GM23338 (cell line): ENCODE results near the gene NPEPL1. TPM values are rescaled to one million over a fixed set of nuclear protein-coding genes. Genes with fewer than 3 reads are reported as not detected.

Experiments used
- ATAC-seq: fragments of 200-7000 bp; cut with Tn5 transposase; 3 replicates; pipeline ENCODE4 v1.9.1; 2020
- DNase-seq: peaks from one replicate; pipeline ENCODE4 v3.0.0-alpha.2; 2015; ENCODE audit warnings: low spot score
- H2AFZ ChIP-seq: fragments of 200-600 bp; sonication (generic); 2 replicates; pipeline ENCODE4 v1.8.0; 2016; ENCODE audit warnings: antibody characterized with exemption, mild to moderate bottlenecking, moderate library complexity
- H3F3A ChIP-seq: fragments of 200-600 bp; sonication (generic); replicated peaks from 2 replicates; pipeline ENCODE4 v1.8.0; 2017; ENCODE audit warnings: antibody characterized with exemption, mixed run types, low read depth
- H3K27ac ChIP-seq: fragments of 200-600 bp; sonication (generic); 2 replicates; pipeline ENCODE4 v1.6.1; 2016; ENCODE audit warnings: low read depth
- H3K27me3 ChIP-seq: fragments of 200-600 bp; sonication (generic); 2 replicates; pipeline ENCODE4 v1.8.0; 2016; ENCODE audit warnings: mild to moderate bottlenecking, mixed run types, moderate library complexity; ENCODE audit not compliant: insufficient read depth
- H3K36me3 ChIP-seq: fragments of 200-600 bp; sonication (generic); 2 replicates; pipeline ENCODE4 v1.8.0; 2016; ENCODE audit warnings: mild to moderate bottlenecking; ENCODE audit not compliant: insufficient read depth
- H3K4me1 ChIP-seq: fragments of 200-600 bp; sonication (generic); 2 replicates; pipeline ENCODE4 v1.8.0; 2016; ENCODE audit warnings: mild to moderate bottlenecking, moderate library complexity; ENCODE audit not compliant: insufficient read depth
- H3K4me2 ChIP-seq: fragments of 200-600 bp; sonication (generic); 2 replicates; pipeline ENCODE4 v1.7.1; 2017; ENCODE audit warnings: mixed run types
- H3K4me3 ChIP-seq: fragments of 200-600 bp; sonication (generic); 2 replicates; pipeline ENCODE4 v1.6.1; 2016; ENCODE audit warnings: mixed run types
- H3K79me2 ChIP-seq: fragments of 200-600 bp; sonication (generic); replicated peaks from 2 replicates; pipeline ENCODE4 v1.8.0; 2017; ENCODE audit warnings: mild to moderate bottlenecking; ENCODE audit not compliant: insufficient read depth
- H3K9me2 ChIP-seq: fragments of 200-600 bp; sonication (generic); 2 replicates; pipeline ENCODE4 v1.8.0; 2017; ENCODE audit not compliant: insufficient read depth
- H4K20me1 ChIP-seq: fragments of 200-600 bp; sonication (generic); replicated peaks from 2 replicates; pipeline ENCODE4 v1.8.0; 2017; ENCODE audit warnings: mild to moderate bottlenecking; ENCODE audit not compliant: insufficient read depth
- H3K27ac Mint-ChIP-seq: 2 replicates; pipeline ENCODE4 v1.8.0; 2020; ENCODE audit warnings: inconsistent platforms, mild to moderate bottlenecking, moderate library complexity, mixed read lengths
- H3K27me3 Mint-ChIP-seq: 3 replicates; pipeline ENCODE4 v1.8.0; 2022; ENCODE audit warnings: low read depth, mild to moderate bottlenecking, moderate library complexity, mixed read lengths, inconsistent platforms; ENCODE audit not compliant: insufficient read depth, poor library complexity
- H3K36me3 Mint-ChIP-seq: 3 replicates; pipeline ENCODE4 v1.8.0; 2021; ENCODE audit warnings: low read depth, mild to moderate bottlenecking, inconsistent platforms, moderate library complexity, mixed read lengths
- H3K4me1 Mint-ChIP-seq: 3 replicates; pipeline ENCODE4 v1.8.0; 2020; ENCODE audit warnings: mild to moderate bottlenecking, inconsistent platforms, mixed read lengths
- H3K4me3 Mint-ChIP-seq: 3 replicates; pipeline ENCODE4 v1.8.0; 2021; ENCODE audit warnings: moderate library complexity, mild to moderate bottlenecking, inconsistent platforms, mixed read lengths
- H3K9me3 Mint-ChIP-seq: 3 replicates; pipeline ENCODE4 v1.8.0; 2020; ENCODE audit warnings: moderate library complexity, mild to moderate bottlenecking, inconsistent platforms, mixed read lengths
- CREB1 ChIP-seq: fragments of 250-450 bp; sonication (Bioruptor Pico); IDR thresholded peaks from 2 replicates; pipeline ENCODE4 v1.5.0; 2020; ENCODE audit warnings: low read depth, mild to moderate bottlenecking, moderate library complexity
- EZH2 ChIP-seq: fragments of 200-600 bp; sonication (generic); IDR thresholded peaks from one replicate; pipeline ENCODE4 v1.8.0; 2017; ENCODE audit warnings: antibody characterized with exemption, mild to moderate bottlenecking, low read depth; ENCODE audit not compliant: unreplicated experiment
- EZH2phosphoT487 ChIP-seq: fragments of 200-600 bp; sonication (generic); IDR thresholded peaks from one replicate; pipeline ENCODE4 v1.8.1; 2018; ENCODE audit warnings: antibody characterized with exemption; ENCODE audit not compliant: unreplicated experiment
- JUNB ChIP-seq: IDR thresholded peaks from one replicate; pipeline ENCODE4 v1.6.1; 2016; ENCODE audit warnings: antibody characterized with exemption; ENCODE audit not compliant: unreplicated experiment
- NANOG ChIP-seq: IDR thresholded peaks from 2 replicates; pipeline ENCODE4 v1.6.1; 2016; ENCODE audit warnings: antibody characterized with exemption, borderline replicate concordance
- POLR2AphosphoS5 ChIP-seq: IDR thresholded peaks from 2 replicates; pipeline ENCODE4 v1.6.1; 2016; ENCODE audit warnings: antibody characterized with exemption, low read depth
- STAT1 ChIP-seq: IDR thresholded peaks from one replicate; pipeline ENCODE4 v1.6.1; 2016; ENCODE audit warnings: antibody characterized with exemption; ENCODE audit not compliant: unreplicated experiment
- ZNF114 ChIP-seq: fragments of 250-450 bp; sonication (Bioruptor Pico); IDR thresholded peaks from 2 replicates; pipeline ENCODE4 v1.5.0; 2020; ENCODE audit warnings: mild to moderate bottlenecking, moderate library complexity
- ZNF331 ChIP-seq: fragments of 250-450 bp; sonication (Bioruptor Pico); IDR thresholded peaks from 2 replicates; pipeline ENCODE4 v1.5.0; 2020; ENCODE audit warnings: low read depth, mild to moderate bottlenecking, moderate library complexity
- polyA plus RNA-seq: library from polyadenylated mRNA; unstranded; fragments of >200 nt; fragmentation: Nextera tagmentation; extraction: Ambion mirVana; gene quantifications from 2 replicates; pipeline ENCODE4 v1.2.1, GENCODE V29; 2016
- total RNA-seq: library from RNA; depleted of rRNA; stranded (reverse); fragments of >200 nt; shearing (Covaris generic); gene quantifications from 2 replicates; pipeline ENCODE4 v1.2.3, GENCODE V29; 2014
- TF ChIP-seq, protein P1 (sequence below): IDR thresholded peaks from 2 replicates; pipeline ENCODE4 v1.6.1; 2016; ENCODE audit warnings: antibody characterized with exemption
- TF ChIP-seq, protein P2 (sequence below): fragments of 250-450 bp; sonication (Bioruptor Pico); IDR thresholded peaks from 2 replicates; pipeline ENCODE4 v1.5.0; 2020; ENCODE audit warnings: mild to moderate bottlenecking, moderate library complexity
- TF ChIP-seq, protein P3 (sequence below), 2 experiments: fragments of 200-600 bp in 1 of 2; sonication (generic) in 1 of 2; conservative IDR thresholded peaks; 2 replicates each; pipeline versions ENCODE4 v1.5.1 to v1.6.1; 2016 to 2017; ENCODE audit warnings: antibody characterized with exemption in 2 of 2, low read depth in 2 of 2, mild to moderate bottlenecking in 2 of 2, moderate library complexity in 1 of 2
- TF ChIP-seq, protein P4 (sequence below): IDR thresholded peaks from one replicate; pipeline ENCODE4 v1.6.1; 2018; ENCODE audit warnings: antibody characterized with exemption; ENCODE audit not compliant: unreplicated experiment

The NPEPL1 gene
- total and polyA plus RNA-seq, 2 experiments from 2014 or later, result 23.5 to 30.0 TPM

DNA sequence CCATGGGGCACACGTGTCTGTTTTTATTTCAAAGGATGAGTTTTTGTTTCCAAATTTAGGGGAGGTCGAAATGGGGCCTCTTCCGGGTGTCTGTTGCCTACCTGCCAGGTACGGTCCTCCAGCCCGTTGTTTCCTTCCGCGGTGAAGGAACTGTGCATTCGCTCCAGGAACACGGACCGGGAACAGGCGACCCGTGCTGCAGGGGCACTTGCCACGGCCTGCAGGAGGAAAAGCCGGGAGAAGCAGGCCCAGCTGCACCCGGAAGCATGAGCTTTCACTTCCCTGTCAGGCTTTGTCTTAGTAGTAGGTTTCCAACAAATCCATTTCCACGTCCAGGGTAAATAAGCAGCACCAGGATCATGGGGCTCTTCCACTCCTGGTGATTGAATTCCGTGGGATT is 17.0 kb upstream of the NPEPL1 start:
- Histone ChIP-seq H2AFZ (no peak overlapping the region), H3K79me2 (peaks cover 18% of the 10 kb centered on the region; the same call in 1 of the 2 replicates), H3F3A (peaks cover 5% of the 10 kb centered on the region; the same call in 1 of the 2 replicates), H3K4me2 (no peak overlapping the region), H3K4me3 (no peak overlapping the region), H3K27me3 (no peaks in the 10 kb centered on the region), H3K27ac (0 out of 2 replicates have a peak overlapping the region, but pooled peaks have one; percentile 64), H4K20me1 (no peaks in the 10 kb centered on the region), H3K4me1 (peaks cover 14% of the 10 kb centered on the region), H3K9me2 (no peaks in the 10 kb centered on the region), H3K36me3 (peaks cover 20% of the 10 kb centered on the region)
- TF ChIP-seq, protein P1, sequence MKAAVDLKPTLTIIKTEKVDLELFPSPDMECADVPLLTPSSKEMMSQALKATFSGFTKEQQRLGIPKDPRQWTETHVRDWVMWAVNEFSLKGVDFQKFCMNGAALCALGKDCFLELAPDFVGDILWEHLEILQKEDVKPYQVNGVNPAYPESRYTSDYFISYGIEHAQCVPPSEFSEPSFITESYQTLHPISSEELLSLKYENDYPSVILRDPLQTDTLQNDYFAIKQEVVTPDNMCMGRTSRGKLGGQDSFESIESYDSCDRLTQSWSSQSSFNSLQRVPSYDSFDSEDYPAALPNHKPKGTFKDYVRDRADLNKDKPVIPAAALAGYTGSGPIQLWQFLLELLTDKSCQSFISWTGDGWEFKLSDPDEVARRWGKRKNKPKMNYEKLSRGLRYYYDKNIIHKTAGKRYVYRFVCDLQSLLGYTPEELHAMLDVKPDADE, result no peak
- TF ChIP-seq ZNF331 (CRISPR knock-in tag) (no peak), JUNB (no peak), EZH2phosphoT487 (no peak), ZNF114 (no peak), NANOG (no peak), EZH2 (no peak), STAT1 (no peak), POLR2AphosphoS5 (no peak), CREB1 (CRISPR knock-in tag) (no peak)
- TF ChIP-seq, protein P2, sequence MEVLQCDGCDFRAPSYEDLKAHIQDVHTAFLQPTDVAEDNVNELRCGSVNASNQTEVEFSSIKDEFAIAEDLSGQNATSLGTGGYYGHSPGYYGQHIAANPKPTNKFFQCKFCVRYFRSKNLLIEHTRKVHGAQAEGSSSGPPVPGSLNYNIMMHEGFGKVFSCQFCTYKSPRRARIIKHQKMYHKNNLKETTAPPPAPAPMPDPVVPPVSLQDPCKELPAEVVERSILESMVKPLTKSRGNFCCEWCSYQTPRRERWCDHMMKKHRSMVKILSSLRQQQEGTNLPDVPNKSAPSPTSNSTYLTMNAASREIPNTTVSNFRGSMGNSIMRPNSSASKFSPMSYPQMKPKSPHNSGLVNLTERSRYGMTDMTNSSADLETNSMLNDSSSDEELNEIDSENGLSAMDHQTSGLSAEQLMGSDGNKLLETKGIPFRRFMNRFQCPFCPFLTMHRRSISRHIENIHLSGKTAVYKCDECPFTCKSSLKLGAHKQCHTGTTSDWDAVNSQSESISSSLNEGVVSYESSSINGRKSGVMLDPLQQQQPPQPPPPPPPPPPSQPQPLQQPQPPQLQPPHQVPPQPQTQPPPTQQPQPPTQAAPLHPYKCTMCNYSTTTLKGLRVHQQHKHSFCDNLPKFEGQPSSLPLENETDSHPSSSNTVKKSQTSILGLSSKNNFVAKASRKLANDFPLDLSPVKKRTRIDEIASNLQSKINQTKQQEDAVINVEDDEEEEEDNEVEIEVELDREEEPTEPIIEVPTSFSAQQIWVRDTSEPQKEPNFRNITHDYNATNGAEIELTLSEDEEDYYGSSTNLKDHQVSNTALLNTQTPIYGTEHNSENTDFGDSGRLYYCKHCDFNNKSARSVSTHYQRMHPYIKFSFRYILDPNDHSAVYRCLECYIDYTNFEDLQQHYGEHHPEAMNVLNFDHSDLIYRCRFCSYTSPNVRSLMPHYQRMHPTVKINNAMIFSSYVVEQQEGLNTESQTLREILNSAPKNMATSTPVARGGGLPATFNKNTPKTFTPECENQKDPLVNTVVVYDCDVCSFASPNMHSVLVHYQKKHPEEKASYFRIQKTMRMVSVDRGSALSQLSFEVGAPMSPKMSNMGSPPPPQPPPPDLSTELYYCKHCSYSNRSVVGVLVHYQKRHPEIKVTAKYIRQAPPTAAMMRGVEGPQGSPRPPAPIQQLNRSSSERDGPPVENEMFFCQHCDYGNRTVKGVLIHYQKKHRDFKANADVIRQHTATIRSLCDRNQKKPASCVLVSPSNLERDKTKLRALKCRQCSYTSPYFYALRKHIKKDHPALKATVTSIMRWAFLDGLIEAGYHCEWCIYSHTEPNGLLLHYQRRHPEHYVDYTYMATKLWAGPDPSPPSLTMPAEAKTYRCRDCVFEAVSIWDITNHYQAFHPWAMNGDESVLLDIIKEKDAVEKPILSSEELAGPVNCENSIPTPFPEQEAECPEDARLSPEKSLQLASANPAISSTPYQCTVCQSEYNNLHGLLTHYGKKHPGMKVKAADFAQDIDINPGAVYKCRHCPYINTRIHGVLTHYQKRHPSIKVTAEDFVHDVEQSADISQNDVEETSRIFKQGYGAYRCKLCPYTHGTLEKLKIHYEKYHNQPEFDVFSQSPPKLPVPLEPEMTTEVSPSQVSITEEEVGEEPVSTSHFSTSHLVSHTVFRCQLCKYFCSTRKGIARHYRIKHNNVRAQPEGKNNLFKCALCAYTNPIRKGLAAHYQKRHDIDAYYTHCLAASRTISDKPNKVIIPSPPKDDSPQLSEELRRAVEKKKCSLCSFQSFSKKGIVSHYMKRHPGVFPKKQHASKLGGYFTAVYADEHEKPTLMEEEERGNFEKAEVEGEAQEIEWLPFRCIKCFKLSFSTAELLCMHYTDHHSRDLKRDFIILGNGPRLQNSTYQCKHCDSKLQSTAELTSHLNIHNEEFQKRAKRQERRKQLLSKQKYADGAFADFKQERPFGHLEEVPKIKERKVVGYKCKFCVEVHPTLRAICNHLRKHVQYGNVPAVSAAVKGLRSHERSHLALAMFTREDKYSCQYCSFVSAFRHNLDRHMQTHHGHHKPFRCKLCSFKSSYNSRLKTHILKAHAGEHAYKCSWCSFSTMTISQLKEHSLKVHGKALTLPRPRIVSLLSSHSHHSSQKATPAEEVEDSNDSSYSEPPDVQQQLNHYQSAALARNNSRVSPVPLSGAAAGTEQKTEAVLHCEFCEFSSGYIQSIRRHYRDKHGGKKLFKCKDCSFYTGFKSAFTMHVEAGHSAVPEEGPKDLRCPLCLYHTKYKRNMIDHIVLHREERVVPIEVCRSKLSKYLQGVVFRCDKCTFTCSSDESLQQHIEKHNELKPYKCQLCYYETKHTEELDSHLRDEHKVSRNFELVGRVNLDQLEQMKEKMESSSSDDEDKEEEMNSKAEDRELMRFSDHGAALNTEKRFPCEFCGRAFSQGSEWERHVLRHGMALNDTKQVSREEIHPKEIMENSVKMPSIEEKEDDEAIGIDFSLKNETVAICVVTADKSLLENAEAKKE (CRISPR knock-in tag), result no peak
- TF ChIP-seq, protein P3, sequence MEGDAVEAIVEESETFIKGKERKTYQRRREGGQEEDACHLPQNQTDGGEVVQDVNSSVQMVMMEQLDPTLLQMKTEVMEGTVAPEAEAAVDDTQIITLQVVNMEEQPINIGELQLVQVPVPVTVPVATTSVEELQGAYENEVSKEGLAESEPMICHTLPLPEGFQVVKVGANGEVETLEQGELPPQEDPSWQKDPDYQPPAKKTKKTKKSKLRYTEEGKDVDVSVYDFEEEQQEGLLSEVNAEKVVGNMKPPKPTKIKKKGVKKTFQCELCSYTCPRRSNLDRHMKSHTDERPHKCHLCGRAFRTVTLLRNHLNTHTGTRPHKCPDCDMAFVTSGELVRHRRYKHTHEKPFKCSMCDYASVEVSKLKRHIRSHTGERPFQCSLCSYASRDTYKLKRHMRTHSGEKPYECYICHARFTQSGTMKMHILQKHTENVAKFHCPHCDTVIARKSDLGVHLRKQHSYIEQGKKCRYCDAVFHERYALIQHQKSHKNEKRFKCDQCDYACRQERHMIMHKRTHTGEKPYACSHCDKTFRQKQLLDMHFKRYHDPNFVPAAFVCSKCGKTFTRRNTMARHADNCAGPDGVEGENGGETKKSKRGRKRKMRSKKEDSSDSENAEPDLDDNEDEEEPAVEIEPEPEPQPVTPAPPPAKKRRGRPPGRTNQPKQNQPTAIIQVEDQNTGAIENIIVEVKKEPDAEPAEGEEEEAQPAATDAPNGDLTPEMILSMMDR (conservative IDR thresholded peaks at IDR 0.05; ENCODE audit: low read depth in 2 of 2), result no peak
- TF ChIP-seq, protein P4, sequence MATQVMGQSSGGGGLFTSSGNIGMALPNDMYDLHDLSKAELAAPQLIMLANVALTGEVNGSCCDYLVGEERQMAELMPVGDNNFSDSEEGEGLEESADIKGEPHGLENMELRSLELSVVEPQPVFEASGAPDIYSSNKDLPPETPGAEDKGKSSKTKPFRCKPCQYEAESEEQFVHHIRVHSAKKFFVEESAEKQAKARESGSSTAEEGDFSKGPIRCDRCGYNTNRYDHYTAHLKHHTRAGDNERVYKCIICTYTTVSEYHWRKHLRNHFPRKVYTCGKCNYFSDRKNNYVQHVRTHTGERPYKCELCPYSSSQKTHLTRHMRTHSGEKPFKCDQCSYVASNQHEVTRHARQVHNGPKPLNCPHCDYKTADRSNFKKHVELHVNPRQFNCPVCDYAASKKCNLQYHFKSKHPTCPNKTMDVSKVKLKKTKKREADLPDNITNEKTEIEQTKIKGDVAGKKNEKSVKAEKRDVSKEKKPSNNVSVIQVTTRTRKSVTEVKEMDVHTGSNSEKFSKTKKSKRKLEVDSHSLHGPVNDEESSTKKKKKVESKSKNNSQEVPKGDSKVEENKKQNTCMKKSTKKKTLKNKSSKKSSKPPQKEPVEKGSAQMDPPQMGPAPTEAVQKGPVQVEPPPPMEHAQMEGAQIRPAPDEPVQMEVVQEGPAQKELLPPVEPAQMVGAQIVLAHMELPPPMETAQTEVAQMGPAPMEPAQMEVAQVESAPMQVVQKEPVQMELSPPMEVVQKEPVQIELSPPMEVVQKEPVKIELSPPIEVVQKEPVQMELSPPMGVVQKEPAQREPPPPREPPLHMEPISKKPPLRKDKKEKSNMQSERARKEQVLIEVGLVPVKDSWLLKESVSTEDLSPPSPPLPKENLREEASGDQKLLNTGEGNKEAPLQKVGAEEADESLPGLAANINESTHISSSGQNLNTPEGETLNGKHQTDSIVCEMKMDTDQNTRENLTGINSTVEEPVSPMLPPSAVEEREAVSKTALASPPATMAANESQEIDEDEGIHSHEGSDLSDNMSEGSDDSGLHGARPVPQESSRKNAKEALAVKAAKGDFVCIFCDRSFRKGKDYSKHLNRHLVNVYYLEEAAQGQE, result no peak
- Mint-ChIP-seq H3K36me3 (peaks cover 80% of the 10 kb centered on the region), H3K27ac (peak overlapping the region; percentile 88), H3K9me3 (no peaks in the 10 kb centered on the region), H3K4me1 (peaks cover 55% of the 10 kb centered on the region), H3K4me3 (no peak overlapping the region), H3K27me3 (no peaks in the 10 kb centered on the region)
- DNase-seq (no peak), ATAC-seq (no peak)
